CD4-positive, alpha-beta T cell treated with Interleukin-21 for 1 hour (primary cell): ENCODE results near the gene CLDN20.
A peak's percentile ranks its signal among the peaks of the same experiment; 100 is the strongest.
"Not testable (repeated sequence)": the region's sequence is repeated elsewhere in the genome, so short reads cannot be mapped to it uniquely, and the experiment has no call there.

Experiments
- DNase-seq: peaks from one replicate; pipeline ENCODE4 v3.0.0-alpha.2; 2020

CLDN20 gene

GRCh38 chr6:155263373-155264063 is at the start of gene CLDN20:
TSS of gene CLDN20 (plus strand) at chr6:155264013. CDS start at chr6:155275720, 11,707 bp downstream.
- DNase-seq, result no peak

- no peak for DNase-seq
These were observed 47.9 kb upstream of the CLDN20 start for GRCh38 chr6:155215906-155216305.

- no peak for DNase-seq
These were observed 47.3 kb upstream of the CLDN20 start for GRCh38 chr6:155216312-155217046.

- DNase-seq, result not testable (repeated sequence)
These were observed 45.1 kb upstream of the CLDN20 start for GRCh38 chr6:155218711-155219110.

- no peak for DNase-seq
These were observed 44.5 kb upstream of the CLDN20 start for GRCh38 chr6:155219299-155219698.

GRCh38 chr6:155219858-155220301 is 43.9 kb upstream of the CLDN20 start:
- no peak for DNase-seq

GRCh38 chr6:155221086-155221485 is 42.7 kb upstream of the CLDN20 start:
- no peak for DNase-seq

GRCh38 chr6:155222506-155222905 is 41.3 kb upstream of the CLDN20 start:
- DNase-seq, result no peak

- peak; percentile 57 for DNase-seq
These were observed 40.0 kb upstream of the CLDN20 start for GRCh38 chr6:155223646-155224451.

- no peak for DNase-seq
These were observed 39.2 kb upstream of the CLDN20 start for GRCh38 chr6:155224618-155225017.

GRCh38 chr6:155227046-155227445 is 36.8 kb upstream of the CLDN20 start:
- DNase-seq, result no peak

- DNase-seq, result no peak
These were observed 35.2 kb upstream of the CLDN20 start for GRCh38 chr6:155228546-155229166.

GRCh38 chr6:155230975-155231374 is 32.8 kb upstream of the CLDN20 start:
- not testable (repeated sequence) for DNase-seq

GRCh38 chr6:155232848-155233247 is 31.0 kb upstream of the CLDN20 start:
- DNase-seq, result no peak

GRCh38 chr6:155234167-155234566 is 29.6 kb upstream of the CLDN20 start:
- DNase-seq, result no peak

- DNase-seq, result no peak
These were observed 29.1 kb upstream of the CLDN20 start for GRCh38 chr6:155234687-155235086.

GRCh38 chr6:155235087-155235486 is 28.7 kb upstream of the CLDN20 start:
- DNase-seq, result no peak

GRCh38 chr6:155237613-155238012 is 26.2 kb upstream of the CLDN20 start:
- DNase-seq, result no peak

- no peak for DNase-seq
These were observed 22.8 kb upstream of the CLDN20 start for GRCh38 chr6:155240905-155241600.

- DNase-seq, result no peak
These were observed 21.8 kb upstream of the CLDN20 start for GRCh38 chr6:155241966-155242365.

- DNase-seq, result no peak
These were observed 19.4 kb upstream of the CLDN20 start for GRCh38 chr6:155244434-155244833.

GRCh38 chr6:155245193-155245592 is 18.6 kb upstream of the CLDN20 start:
- no peak for DNase-seq
